OCI-LY3 (cell line): ENCODE data around the gene AZGP1.
"Not testable (repeated sequence)": the region's sequence is repeated elsewhere in the genome, so short reads cannot be mapped to it uniquely, and the experiment has no call there.

Source experiments
- H2AFZ ChIP-seq: fragments of 200-600, 300-600 bp; shearing (Covaris generic); 2 replicates; pipeline ENCODE4 v1.6.0; 2014; ENCODE audit warnings: antibody characterized with exemption, low read depth, low read length
- H3K27ac ChIP-seq: fragments of 200-600, 300-600 bp; sonication (generic); 2 replicates; pipeline ENCODE4 v1.5.1; 2014; ENCODE audit warnings: mild to moderate bottlenecking, low read length, moderate library complexity, mixed read lengths
- H3K27me3 ChIP-seq: fragments of 200-600, 300-600 bp; sonication (generic); 2 replicates; pipeline ENCODE4 v1.6.1; 2014; ENCODE audit warnings: low read depth, low read length, mixed read lengths
- H3K36me3 ChIP-seq: fragments of 200-600, 300-600 bp; sonication (generic); replicated peaks from 2 replicates; pipeline ENCODE3; 2014; ENCODE audit warnings: low read depth, low read length, mixed read lengths
- H3K4me1 ChIP-seq: fragments of 300-600, 200-600 bp; sonication (generic); 2 replicates; pipeline ENCODE4 v1.6.1; 2014; ENCODE audit warnings: low read length, mixed read lengths
- H3K4me2 ChIP-seq: fragments of 200-600, 300-600 bp; sonication (generic); 2 replicates; pipeline ENCODE4 v1.6.1; 2014; ENCODE audit warnings: low read length, mixed read lengths
- H3K4me3 ChIP-seq: fragments of 300-600, 200-600 bp; sonication (generic); 2 replicates; pipeline ENCODE4 v1.5.1; 2014; ENCODE audit warnings: antibody characterized with exemption, mild to moderate bottlenecking, low read length, moderate library complexity
- H3K79me2 ChIP-seq: fragments of 300-600, 200-600 bp; shearing (Covaris generic); 2 replicates; pipeline ENCODE4 v1.6.1; 2014; ENCODE audit warnings: mild to moderate bottlenecking, low read length, mixed read lengths
- H3K9ac ChIP-seq: fragments of 300-600, 200-600 bp; shearing (Covaris generic); 2 replicates; pipeline ENCODE4 v1.6.0; 2014; ENCODE audit warnings: mild to moderate bottlenecking, low read length, moderate library complexity
- H3K9me3 ChIP-seq: fragments of 200-600, 300-600 bp; shearing (Covaris generic); 2 replicates; pipeline ENCODE4 v1.6.1; 2014; ENCODE audit warnings: low read length, mixed read lengths; ENCODE audit not compliant: insufficient read depth
- H4K20me1 ChIP-seq: fragments of 200-600, 300-600 bp; sonication (generic); 2 replicates; pipeline ENCODE4 v1.6.1; 2016; ENCODE audit warnings: low read length, mixed read lengths; ENCODE audit not compliant: insufficient read depth
- EZH2phosphoT487 ChIP-seq: fragments of 200-600 bp; shearing (Covaris generic); IDR thresholded peaks from 2 replicates; pipeline ENCODE4 v1.6.1; 2018; ENCODE audit warnings: antibody characterized with exemption, mixed run types, low read depth
- TF ChIP-seq, protein P1 (sequence below): fragments of 200-600, 300-600 bp; sonication (generic); IDR thresholded peaks from 2 replicates; pipeline ENCODE4 v1.5.1; 2014; ENCODE audit warnings: antibody characterized with exemption, low read length, low read depth

The AZGP1 gene

GRCh38 chr7:99994819-99995218 is 19.0 kb upstream of the AZGP1 start:
- Histone ChIP-seq H3K9ac (no peak overlapping the region), H3K4me1 (no peaks in the 10 kb centered on the region), H3K27me3 (peaks cover 9% of the 10 kb centered on the region; the same call in 1 of the 2 replicates), H4K20me1 (no peaks in the 10 kb centered on the region), H3K9me3 (no peaks in the 10 kb centered on the region), H3K4me2 (no peak overlapping the region), H3K36me3 (no peaks in the 10 kb centered on the region), H3K79me2 (no peaks in the 10 kb centered on the region), H3K27ac (no peak overlapping the region), H2AFZ (no peak overlapping the region), H3K4me3 (no peak overlapping the region)
- TF ChIP-seq, protein P1, sequence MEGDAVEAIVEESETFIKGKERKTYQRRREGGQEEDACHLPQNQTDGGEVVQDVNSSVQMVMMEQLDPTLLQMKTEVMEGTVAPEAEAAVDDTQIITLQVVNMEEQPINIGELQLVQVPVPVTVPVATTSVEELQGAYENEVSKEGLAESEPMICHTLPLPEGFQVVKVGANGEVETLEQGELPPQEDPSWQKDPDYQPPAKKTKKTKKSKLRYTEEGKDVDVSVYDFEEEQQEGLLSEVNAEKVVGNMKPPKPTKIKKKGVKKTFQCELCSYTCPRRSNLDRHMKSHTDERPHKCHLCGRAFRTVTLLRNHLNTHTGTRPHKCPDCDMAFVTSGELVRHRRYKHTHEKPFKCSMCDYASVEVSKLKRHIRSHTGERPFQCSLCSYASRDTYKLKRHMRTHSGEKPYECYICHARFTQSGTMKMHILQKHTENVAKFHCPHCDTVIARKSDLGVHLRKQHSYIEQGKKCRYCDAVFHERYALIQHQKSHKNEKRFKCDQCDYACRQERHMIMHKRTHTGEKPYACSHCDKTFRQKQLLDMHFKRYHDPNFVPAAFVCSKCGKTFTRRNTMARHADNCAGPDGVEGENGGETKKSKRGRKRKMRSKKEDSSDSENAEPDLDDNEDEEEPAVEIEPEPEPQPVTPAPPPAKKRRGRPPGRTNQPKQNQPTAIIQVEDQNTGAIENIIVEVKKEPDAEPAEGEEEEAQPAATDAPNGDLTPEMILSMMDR = no peak
- TF ChIP-seq EZH2phosphoT487 = no peak

DNA sequence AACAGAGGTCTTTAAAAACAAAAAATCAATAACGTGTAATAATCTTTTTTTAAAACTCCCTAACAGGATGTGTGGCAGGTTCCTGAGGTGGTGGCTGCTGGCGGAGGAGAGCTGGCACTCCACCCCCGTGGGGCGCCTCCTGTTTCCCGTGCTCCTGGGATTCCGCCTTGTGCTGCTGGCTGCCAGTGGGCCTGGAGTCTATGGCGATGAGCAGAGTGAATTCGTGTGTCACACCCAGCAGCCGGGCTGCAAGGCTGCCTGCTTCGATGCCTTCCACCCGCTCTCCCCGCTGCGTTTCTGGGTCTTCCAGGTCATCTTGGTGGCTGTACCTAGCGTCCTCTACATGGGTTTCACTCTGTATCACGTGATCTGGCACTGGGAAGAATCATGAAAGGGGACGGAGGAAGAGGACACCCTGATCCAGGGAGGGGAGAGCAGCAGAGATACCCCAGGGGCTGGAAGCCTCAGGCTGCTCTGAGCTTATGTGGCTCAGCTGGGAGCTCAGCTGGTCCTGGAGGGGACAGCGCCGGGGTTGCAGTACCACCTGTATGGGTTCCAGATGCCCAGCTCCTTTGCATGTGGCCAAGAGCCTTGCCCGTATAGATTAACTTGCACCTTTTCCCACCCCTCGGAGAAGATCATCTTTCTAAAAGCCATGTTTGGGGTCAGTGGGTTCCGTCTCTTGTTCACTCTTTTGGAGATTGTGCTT is 16.7 kb upstream of the AZGP1 start:
- Histone ChIP-seq H3K4me3 (no peak overlapping the region), H3K4me2 (peak overlapping the region; percentile 26; the same call in 1 of the 2 replicates), H3K9ac (no peak overlapping the region), H3K9me3 (no peaks in the 10 kb centered on the region), H2AFZ (no peak overlapping the region), H3K27ac (no peak overlapping the region), H3K27me3 (peaks cover 12% of the 10 kb centered on the region), H3K4me1 (no peaks in the 10 kb centered on the region), H3K36me3 (no peaks in the 10 kb centered on the region), H3K79me2 (no peaks in the 10 kb centered on the region), H4K20me1 (no peaks in the 10 kb centered on the region)
- TF ChIP-seq, protein P1 = no peak
- no peak for TF ChIP-seq EZH2phosphoT487

- not testable (repeated sequence) for H2AFZ ChIP-seq, H3K4me1 ChIP-seq, H3K9me3 ChIP-seq, H3K36me3 ChIP-seq, H4K20me1 ChIP-seq, H3K9ac ChIP-seq, H3K79me2 ChIP-seq, H3K4me3 ChIP-seq, H3K4me2 ChIP-seq, H3K27ac ChIP-seq
- H3K27me3 ChIP-seq = peaks cover 12% of the 10 kb centered on the region
Measured at GRCh38 chr7:99991543-99991942, 15.7 kb upstream of the AZGP1 start.

DNA sequence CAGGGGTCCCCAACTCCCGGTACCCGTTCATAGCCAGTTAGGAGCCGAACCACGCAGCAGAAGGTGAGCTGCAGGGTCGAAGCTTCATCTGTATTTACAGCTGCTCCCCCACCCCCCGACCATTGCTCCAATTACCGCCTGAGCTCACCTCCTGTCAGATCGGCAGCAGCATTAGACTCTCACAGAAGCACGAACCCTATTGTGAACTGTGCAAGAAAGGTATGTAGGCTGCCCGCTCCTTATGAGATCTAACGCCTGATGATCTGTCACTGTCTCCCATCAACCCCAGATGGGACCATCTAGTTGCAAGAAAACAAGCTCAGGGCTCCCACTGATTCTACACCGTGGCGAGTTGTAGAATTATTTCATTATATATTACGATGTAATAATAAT is 14.6 kb upstream of the AZGP1 start:
- no peaks in the 10 kb centered on the region for H3K4me1 ChIP-seq
- H4K20me1 ChIP-seq = no peaks in the 10 kb centered on the region
- no peak overlapping the region for H3K9ac ChIP-seq
- H3K27ac ChIP-seq = no peak overlapping the region
- no peak for TF ChIP-seq EZH2phosphoT487
- TF ChIP-seq, protein P1 = no peak
- peaks cover 13% of the 10 kb centered on the region for H3K27me3 ChIP-seq
- H3K36me3 ChIP-seq = no peaks in the 10 kb centered on the region
- 0 out of 2 replicates have a peak overlapping the region, but pooled peaks have one; percentile 27 for H3K4me2 ChIP-seq
- H3K4me3 ChIP-seq = no peak overlapping the region
- H3K79me2 ChIP-seq = no peaks in the 10 kb centered on the region
- no peak overlapping the region for H2AFZ ChIP-seq
- H3K9me3 ChIP-seq = no peaks in the 10 kb centered on the region
